NCI-H774 (cell line): Measurements from ENCODE around the gene PGP.
A peak's percentile ranks its signal among the peaks of the same experiment; 100 is the strongest.
"Not testable (repeated sequence)": the region's sequence is repeated elsewhere in the genome, so short reads cannot be mapped to it uniquely, and the experiment has no call there.

Source experiments
- DNase-seq: peaks from one replicate; lab custom pipeline; 2025; lab: John Stamatoyannopoulos, UW

The PGP gene

GRCh38 chr16:2223221-2223941 lies 8.7 kb upstream of the PGP start, which contains the start of gene E4F1:
Gene E4F1 (plus strand): TSS chr16:2223591. CDS start chr16:2223614, 23 bp downstream.
- peak; percentile 93 for DNase-seq

DNA sequence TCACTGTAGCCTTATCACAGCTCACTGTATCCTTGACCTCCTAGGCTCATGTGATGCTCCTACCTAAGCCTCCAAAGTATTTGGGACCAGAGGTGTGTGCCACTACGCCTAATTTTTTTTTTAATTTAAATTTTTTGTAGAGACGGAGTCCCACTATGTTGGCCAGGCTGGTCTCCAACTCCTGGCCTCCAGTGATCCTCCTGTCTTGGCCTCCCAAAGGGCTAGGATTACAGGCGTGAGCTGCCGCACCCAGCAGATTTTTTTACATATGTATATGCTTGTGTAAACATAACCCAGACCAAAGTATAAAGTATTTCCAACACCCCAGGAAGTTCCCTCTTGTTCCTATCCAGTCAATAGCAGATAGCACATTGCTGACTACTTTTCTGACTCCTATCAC lies 1.7 kb upstream of the PGP start:
- DNase-seq: no peak

- DNase-seq: no peak
Measured at GRCh38 chr16:2213817-2214718, 572 bp downstream of the PGP start.

GRCh38 chr16:2212362-2213324 lies 2.0 kb downstream of the PGP start:
- no peak for DNase-seq

GRCh38 chr16:2211923-2212347 lies 2.7 kb downstream of the PGP start:
- no peak for DNase-seq

DNA sequence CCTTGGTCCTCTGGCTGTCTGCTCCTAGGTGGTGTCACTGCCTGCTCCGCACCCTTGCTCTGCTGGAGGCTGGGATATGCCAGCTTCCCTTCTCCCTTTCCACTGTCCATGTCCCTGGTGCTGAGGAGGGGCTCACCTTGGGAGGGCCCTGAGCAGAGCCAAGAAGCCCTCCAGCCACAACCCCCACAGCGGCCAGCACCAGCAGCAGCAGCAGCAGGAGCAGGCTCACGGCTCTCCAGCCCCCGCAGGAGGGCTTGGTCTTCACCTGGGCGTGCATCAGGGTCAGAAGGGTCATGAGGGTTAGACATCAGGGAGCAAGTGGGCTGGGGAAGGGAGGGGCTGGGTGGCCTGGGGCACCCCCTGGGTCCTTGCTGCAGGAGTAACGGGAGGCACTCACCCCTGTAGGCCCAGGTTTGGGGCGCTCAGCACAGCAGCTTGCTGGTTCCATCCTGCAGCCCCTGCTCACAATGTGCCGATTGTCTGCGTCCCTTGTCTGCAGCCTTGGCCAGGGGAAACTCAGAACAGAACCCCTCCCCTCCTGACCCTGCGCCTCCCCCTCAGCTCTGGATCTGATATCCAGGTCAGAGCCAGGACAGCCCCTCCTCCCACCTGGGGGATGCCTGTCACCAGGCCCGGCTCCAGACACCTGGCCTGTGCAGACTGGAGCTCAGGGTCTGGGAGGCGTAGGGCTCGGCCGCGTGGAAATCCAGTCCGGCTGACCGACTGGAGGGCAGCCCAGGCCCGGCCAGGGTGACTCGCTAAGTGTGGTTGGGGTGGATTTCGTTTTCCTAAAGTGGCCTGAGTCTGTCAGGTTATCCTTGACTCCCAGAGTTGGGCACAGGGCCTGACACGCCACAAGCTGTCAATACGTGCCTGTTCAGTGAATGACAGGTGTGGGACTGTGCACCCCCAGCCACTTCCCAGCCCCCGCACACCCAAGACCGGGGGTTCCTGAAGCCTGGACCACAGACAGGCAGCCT lies 4.0 kb downstream of the PGP start, which contains the start of gene BRICD5:
TSS of gene BRICD5 (minus strand) at position 478 of the 980 bp plus-strand sequence. CDS start at position 448, 30 bp downstream.
- DNase-seq: no peak

DNA sequence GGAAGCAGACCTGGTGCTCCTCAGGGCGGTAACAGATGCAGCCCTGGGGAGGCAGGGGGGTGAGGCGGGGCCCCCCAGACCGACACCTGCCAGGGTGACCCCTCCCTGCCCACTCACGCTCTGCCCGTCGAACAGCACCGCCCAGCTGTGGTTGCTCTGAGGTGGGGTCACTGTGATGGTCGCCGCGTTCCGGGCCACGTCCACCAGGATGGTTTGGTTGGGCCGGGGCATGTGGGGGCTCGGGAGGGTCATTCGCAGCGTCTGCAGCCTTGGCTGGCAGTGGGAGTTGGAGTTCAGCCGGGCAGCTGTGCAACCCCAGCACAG lies 4.7 kb downstream of the PGP start:
- no peak for DNase-seq

DNA sequence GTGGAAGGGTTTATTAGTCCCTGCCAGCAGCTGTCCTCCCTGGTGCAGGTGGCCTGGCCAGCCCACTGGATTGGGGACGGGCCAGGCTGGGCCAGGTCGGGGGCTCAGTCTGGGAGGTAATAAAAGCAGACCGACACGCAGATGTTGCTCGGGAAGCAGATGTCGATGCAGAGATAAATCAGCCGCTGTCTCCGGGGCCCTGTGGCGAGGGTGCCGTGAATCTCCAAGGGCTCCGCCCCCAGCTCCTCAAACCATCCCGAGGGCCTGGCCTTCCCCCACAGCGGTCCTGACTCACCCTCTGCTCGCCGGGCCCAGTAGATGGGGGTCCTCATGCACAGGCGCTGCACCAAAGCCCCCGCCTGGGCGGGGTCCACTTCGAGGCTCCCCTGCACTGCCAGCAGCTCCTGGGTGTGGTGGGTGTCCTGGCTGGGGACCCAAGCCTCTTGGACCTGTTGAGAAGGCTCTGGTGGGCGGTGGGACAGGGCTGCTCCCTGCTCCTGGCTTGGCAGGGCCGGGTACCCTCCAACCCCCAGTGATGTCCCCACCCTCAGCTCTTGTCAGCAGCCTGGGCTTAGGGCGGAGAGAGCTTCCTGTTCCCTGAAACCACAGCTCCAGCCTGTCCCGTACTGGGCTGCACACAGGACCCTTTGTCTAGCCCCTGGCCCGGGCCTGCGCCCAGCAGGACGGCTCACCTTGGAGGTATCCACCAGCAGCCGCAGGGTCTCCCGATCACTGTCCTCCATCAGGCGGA lies 5.2 kb downstream of the PGP start:
- DNase-seq: no peak

DNA sequence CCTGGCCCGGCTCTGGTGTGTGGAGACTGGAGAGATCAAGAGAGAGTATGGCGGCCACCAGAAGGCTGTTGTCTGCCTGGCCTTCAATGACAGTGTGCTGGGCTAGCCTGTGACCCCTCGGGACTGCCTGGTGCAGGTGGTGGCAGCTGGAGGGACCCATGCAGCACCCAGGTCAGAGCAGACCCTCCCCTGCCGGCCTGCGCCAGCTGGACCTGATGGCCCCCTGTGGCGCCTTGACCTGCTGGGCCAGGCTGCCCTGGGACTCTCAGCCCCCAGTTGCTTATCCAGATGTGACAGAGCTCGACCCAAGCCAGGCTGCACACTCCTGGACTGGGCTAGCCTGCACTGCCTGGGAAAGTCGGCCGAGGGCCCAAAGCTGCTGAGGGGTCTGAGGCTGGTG lies 5.9 kb downstream of the PGP start:
- no peak for DNase-seq

DNA sequence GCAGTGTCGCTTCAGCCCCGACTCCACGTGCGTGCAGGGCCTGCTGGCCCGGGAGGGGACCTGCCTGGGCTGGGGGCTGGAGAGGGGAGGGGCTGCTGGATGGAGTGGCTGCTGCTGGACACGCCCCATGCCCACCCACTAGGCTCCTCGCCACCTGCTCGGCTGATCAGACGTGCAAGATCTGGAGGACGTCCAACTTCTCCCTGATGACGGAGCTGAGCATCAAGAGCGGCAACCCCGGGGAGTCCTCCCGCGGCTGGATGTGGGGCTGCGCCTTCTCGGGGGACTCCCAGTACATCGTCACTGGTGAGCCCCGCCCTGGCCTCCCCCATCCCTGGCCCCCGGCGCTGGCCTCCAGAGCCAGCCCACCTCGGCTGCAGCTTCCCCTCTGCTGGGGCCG lies 6.3 kb downstream of the PGP start:
- DNase-seq: no peak

GRCh38 chr16:2207872-2208271 lies 6.8 kb downstream of the PGP start:
- no peak for DNase-seq

DNA sequence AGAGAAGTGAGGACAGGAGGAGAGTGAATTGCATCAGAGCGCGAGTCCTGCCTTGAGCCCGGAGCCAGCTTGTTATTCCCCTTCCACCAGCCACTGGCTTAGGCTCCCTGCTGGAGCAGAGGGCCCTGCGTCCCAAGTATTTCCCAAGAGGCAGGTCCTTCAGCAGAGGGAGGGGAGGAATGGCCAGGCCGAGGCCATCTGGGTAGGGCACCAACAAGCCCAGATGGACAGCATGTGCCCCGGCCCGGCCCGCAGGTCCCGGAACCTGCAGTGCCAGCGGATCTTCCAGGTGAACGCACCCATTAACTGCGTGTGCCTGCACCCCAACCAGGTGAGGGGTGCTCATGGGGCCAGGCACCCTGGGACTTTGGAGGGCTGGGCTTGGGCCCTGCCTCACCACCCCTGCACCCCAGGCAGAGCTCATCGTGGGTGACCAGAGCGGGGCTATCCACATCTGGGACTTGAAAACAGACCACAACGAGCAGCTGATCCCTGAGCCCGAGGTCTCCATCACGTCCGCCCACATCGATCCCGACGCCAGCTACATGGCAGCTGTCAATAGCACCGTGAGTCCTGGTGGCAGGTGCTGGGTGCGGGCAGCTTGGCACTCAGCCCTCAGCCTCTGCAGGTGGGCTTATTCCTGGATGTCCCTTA lies 7.7 kb downstream of the PGP start:
- no peak for DNase-seq

- no peak for DNase-seq
Measured at GRCh38 chr16:2206420-2206779, 8.2 kb downstream of the PGP start.

DNA sequence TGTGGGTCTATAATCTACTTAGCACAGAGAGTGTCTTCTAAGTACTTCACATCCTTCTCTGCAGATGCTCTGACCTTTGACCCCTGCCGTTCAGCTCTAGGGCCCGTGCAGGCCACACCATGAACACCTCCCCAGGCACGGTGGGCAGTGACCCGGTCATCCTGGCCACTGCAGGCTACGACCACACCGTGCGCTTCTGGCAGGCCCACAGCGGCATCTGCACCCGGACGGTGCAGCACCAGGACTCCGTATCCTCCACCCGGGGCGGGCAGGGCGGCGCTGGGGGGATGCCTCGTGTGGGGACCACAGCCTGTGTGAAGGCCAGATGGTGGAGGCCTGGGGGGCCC lies 8.7 kb downstream of the PGP start:
- DNase-seq: no peak

- DNase-seq: peak; percentile 51
Measured at GRCh38 chr16:2205104-2205966, 9.3 kb downstream of the PGP start, which contains the start of gene MLST8. Gene MLST8 (plus strand): TSS chr16:2205454. CDS start chr16:2206086, 632 bp downstream.

GRCh38 chr16:2204416-2205103 lies 10.1 kb downstream of the PGP start:
- DNase-seq: no peak

- DNase-seq: not testable (repeated sequence)
Measured at GRCh38 chr16:2203119-2203688, 11.4 kb downstream of the PGP start.

DNA sequence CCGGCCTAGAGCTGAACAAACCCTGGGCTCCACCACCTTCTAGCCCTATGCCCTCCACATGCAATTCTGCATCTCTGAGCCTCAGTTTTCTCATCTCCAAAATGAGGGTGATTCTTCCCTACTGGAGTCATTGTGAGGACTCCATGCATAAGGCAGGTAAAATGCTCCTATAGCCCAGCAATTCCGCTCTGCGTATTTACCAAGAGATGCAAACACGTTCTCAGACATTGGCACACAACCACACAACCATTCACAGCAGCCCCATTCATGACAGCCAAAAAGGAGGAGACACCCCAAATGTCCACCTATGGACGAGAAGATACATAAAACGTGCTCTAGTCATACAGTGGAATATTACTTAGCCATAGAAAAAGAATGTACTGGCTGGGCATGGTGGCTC lies 14.3 kb downstream of the PGP start:
- DNase-seq: no peak
